Myocyte (in vitro differentiated cells): ENCODE results near the gene COX8C. TPM values are rescaled to one million over a fixed set of nuclear protein-coding genes. Genes with fewer than 3 reads are reported as not detected.

ENCODE experiments used
- DNase-seq: peaks from one replicate; pipeline ENCODE4 v3.0.0-alpha.2; 2012; ENCODE audit warnings: low read depth
- polyA plus RNA-seq: library from polyadenylated mRNA; unstranded; fragments of >200 nt; gene quantifications from one replicate; pipeline ENCODE4 v1.2.1, GENCODE V29; 2012; ENCODE audit warnings: missing spikeins
- total RNA-seq: library from RNA; depleted of rRNA; stranded (reverse); fragments of >200 nt; gene quantifications from 2 replicates; pipeline ENCODE4 v1.2.3, GENCODE V29; 2014

Gene COX8C, protein sequence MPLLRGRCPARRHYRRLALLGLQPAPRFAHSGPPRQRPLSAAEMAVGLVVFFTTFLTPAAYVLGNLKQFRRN
- not detected in 2 replicates for total RNA-seq
- 0.39 TPM for polyA plus RNA-seq

DNA sequence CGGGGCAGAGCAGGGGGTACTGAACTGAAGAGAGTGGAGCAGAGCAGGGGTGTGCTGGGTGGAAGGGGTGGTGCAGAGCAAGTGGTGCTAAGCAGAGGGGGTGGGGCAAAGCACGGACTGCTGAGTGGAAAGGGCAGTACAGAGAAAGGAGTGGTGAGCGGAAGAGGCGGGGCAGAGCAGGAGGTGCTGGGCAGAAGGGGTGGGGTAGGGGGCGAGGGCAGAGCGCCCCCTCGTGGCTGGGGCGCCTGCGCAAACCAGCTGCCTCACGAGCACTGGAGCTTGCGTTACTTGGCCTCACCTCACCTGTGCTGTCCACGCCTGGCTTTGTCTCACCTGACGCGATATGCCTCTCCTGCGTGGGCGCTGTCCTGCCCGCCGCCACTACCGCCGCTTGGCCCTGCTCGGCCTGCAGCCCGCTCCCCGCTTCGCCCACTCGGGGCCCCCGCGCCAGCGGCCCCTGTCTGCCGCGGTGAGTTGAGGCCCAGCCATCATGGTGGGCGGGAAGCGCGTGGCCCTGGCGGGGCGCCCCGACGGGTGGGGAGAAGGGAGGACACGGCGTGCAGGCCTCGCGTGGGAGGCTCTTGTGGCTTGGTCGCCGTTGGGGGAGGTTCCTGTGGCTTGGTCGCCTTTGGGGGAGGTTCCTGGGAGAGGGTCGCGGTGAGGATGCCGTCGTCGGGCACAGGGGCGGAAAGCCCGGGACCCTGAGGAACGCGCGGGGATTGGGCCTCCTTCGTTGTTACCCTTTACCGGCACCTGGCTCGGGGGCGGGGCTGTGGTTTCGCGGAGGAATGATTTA, at the start of gene COX8C:
Gene COX8C (plus strand): TSS at position 257 of the 796 bp plus-strand sequence. CDS start 87 bp downstream, at position 344.
- DNase-seq, result no peak

DNA sequence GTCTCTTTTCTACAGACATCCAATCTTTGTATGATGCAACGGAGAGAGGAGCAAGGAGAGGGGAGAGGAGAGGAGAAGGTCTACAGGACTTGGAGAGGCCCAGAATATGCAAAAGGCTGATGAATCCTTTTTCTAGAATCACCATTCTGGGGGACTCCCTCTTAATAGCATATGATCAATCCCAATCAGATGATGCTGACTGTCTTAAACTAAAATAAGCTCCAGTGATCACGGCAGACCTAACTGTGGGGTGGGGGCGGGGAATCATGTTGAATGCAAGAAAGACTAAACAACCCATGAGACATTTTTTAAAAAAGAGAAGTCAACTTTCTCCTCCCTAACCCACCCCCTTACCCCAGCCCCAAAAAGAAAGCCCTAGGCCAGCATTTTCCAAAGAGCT, 47.6 kb upstream of the COX8C start:
- no peak for DNase-seq

DNA sequence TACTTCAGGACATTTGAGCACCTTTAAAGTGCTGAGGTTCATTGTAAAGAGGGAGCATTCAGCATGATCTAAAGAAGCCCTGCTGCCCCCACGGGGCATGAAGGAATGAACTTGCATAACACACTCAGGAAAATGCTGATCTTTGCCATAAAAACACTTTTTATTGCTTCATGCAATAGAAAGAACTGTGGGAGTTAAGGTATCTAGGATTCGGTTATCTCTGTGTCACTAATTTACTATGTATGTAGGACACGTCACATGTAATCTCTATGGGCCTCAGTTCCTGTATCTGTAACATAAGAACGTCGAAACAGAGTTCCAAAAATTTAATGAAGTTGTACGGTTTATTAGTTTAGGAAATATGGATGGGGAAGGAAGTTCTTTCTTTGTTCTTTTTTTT, 47.1 kb upstream of the COX8C start:
- no peak for DNase-seq

DNA sequence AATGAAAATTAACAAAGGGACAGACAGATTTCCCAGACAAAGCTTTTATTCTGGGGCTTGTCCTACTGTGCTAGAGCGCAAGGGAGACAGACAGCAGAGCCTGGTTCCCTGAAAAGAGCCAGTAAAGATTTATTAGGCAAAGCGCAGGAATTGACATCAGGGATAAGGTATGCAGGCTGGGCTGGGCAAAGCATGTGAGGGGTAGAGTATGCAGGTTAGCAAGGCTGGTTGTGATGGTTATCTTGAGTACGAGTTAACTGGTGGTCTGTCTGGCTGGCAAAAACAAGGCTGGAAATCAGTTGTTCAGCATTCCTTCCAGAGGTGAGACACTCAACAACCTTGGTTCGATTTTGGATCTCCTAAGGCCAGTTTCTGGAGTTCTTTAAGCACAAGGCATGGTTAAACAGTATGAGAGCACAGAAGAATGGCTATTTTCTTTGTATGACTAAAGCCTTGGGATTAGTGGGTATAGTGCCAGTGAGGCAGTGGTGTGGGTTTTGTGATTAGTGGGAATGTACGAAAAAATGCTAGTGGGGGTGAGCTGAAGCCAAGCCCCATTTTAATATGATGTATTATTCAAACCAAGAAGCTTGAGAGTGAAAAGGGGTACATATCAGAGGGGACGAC, 45.0 kb upstream of the COX8C start:
- DNase-seq, result peak; percentile 40

DNA sequence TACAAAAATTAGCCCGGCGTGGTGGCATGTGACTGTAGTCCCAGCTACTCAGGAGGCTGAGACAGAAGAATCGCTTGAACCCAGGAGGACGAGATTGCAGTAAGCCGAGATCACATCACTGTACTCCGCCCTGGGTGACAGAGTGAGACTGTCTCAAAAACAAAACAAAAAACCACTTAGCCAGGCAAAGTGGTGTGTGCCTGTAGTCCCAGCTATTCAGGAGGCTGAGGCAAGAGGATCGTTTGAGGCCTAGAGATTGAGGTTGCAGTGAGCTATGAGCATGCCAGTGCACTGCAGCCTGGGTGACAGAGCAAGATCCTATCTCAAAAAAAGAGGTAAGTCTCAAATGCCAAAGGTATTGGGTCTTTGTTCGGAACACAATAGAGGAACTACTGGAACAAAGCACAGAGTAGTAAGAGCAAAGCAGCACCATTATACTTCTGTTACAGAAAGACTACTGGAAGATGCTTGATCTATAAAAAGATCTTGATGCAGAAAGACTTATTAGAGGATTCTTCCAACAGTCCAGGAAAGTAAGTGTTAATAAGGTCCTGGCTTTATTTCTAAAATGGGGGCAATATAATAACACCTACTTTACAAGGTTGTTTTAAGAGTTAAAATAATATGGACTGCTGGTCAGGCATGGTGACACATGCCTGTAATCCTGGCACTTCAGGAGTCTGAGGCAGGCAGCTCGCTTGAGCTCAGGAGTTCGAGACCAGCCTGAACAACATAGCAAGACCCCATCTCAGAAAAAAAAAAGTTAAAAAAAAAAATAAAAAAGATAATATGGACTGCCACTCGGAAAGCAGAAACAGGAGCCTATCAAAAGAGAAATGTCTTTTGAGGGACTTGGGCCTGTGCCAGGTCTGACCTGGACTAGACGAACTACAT, 44.0 kb upstream of the COX8C start:
- DNase-seq, result no peak

DNA sequence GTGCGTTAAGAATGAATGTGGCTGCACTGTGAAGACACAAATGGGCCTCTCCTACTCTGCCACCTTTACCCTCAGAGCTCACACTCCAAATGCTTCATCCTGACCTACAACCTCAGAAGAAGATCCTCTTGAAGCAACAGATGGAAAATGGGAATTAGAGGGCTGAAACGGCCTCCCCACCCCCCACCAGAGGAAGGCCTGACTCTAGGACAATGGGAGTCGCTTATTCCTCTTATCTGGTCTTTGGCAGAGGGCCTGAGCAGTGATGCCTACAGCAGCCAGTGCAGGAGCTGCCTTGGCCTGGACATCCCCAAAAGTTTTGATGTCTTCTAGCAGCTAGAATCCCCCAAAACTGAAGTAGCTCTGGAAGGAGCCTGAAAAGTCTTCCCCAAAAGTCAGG, 43.3 kb upstream of the COX8C start:
- no peak for DNase-seq

DNA sequence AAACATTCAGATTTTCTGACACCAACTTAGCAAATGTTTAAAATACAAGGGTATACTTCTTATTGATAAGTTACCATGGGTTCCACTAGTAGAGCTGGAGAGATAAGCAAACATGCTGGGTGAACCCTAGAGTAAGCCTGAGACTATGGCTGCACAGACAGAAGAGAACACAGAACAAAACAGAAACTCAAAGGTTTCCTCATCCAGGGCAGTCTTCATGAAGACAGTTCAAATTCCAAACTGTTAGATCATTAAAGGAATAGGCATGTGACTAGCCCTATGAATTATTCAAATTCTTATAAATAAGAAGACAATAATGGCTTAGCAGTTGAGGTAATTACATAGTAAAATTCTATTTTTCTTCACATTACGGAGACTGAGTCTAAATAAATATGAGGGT, 42.2 kb upstream of the COX8C start:
- no peak for DNase-seq

DNA sequence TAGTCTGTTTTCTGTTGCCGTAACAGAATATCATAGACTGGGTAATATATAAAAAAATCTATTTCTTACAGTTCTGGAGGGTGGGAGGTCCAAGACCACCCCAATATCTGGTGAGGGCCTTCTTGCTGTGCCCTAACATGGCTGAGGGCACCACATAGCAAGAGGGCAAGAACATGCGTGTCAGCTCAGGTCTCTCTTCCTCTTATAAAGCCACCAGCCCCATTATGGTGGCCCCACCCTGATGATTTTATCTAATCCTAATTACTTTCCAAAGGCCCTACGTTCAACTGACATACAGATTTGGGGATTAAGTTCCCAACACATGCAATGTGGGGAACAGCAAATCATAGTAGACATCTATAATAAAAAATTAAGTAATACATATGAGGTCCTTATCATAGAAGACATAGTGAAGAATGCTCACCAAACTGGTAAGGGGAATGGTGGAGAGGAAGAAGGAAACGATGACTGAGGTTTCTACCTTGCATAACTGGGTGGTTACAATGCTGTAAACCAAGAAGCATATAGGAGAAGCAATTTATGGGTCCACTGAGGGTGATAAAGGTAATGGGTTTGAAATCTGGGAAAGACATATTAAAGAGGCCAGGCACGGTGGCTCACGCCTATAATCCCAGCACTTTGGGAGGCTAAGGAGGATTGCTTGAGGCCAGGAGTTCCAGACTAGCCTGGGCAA, 41.1 kb upstream of the COX8C start:
- DNase-seq, result no peak

DNA sequence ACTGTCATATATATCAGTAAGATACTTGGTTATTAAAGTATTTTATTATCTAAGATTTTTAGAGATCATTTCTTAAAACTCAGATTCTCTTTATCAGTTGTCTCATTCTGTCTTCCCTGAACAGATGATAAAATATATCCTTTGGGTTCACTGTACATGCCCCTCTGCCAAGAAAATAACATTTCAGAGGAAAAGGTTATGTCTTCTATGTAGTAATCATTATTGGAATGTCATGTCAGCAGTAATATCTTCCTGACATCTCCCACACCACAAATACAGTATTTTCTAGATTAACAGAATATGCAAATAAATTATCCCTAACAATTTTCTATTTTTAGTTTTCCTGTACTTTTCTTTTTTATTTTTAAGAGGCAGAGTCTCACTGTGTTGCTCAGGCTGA, 40.2 kb upstream of the COX8C start:
- no peak for DNase-seq

DNA sequence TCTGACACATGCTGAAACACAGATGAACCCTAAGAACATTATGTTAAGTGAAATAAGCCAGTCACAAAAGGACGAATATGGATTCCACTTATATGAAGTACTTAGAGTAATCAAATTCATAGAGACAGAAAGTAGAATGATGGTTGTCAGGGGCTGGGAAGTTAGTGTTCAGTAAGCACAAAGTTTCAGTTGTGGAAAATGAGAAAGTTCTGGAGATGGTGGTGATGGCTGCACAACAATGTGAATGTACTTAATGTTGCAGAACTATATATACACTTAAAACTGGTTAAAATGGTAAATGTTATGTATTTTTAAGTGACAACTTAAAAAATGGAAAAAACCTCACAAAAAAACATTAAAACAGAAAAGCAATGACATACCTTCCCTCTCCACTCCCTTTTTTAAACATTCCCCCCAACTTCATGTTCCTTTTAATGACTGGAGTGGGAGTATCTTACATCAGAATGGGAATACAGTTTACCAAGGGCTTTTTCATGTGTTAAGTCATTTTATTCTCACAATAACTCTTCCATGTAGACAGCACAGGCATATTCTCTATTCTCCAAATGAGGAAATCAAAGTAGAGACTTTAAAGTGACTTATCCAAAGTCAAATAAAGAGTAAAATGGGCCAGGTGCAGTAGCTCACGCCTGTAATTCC, 38.2 kb upstream of the COX8C start:
- no peak for DNase-seq

DNA sequence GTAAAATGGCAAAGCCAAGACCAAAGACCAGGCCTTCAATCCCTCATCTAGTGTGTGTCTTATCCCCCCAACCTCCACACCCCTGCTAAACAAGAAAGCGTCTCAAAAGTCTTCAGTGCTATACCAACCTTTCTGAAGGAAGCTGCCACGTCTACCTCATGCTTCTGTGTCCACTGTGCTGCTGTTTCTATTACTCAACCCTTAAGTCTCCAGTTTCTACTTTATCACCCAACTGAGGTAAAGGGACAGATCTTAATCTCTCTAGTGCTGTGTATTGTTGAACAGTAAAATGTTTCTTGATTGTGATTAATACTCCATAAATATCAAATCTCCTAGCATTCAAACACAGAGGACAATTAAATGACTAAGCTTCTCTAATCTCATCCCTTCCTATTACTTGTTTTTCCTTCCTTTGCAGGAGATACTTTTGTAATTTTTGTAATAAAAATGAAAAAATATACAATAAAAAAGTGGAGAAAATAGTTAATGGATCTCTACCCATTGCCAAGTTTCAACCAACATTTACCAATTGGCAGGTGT, 37.5 kb upstream of the COX8C start:
- DNase-seq, result no peak

DNA sequence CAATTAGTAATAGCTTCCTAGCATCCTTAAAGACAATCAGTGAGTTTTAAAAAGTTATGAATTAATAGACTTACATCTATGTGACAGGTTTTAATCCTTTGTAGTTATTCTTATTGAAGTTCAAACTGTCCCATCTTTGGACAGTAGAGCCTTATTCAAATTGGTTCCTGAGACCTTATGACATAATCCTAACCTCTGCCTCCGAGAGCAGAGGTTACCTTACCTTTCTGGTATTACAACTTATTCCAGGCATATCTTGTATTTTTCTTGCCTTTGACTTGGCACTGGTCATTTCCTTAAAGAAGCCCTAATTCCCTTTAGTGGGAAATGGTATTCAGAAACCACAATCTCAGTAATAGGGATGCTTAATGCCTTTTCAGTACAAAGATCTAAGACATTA, 35.9 kb upstream of the COX8C start:
- no peak for DNase-seq

DNA sequence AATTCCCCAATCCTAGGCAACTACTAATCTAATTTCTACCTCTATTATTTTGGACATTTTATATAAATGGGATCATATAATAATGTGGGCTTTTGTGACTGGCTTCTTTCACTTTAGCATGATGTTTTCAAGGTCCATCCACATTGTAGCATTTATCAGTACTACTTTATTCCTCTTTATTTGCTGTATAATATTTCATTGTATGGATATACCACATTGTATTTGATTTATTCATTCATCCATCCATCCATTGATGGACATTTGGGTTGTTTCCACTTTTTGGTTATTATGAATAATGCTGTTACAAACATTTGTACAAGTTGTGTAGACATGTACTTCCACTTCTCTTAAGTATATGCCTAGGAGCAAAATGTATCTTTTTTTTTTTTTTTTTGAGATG, 31.4 kb upstream of the COX8C start:
- no peak for DNase-seq

DNA sequence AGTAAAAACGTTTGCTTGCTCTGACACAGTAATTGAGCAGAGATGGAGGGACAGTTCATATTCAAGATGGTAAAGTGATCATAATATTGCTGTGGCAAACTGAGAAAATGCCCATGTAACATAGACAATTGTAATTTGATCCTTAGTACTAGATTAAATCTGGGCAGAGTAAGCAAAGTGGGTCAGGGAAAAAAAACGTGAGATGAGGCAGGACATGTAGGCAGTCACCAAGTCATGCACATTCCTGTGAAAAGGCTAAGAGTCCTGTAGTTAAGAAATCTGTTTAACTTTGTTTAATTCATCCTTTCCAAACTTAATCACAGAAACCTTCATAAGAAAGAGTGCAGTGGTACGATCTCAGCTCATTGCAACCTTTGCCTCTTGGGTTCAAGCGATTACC, 30.3 kb upstream of the COX8C start:
- DNase-seq, result no peak

DNA sequence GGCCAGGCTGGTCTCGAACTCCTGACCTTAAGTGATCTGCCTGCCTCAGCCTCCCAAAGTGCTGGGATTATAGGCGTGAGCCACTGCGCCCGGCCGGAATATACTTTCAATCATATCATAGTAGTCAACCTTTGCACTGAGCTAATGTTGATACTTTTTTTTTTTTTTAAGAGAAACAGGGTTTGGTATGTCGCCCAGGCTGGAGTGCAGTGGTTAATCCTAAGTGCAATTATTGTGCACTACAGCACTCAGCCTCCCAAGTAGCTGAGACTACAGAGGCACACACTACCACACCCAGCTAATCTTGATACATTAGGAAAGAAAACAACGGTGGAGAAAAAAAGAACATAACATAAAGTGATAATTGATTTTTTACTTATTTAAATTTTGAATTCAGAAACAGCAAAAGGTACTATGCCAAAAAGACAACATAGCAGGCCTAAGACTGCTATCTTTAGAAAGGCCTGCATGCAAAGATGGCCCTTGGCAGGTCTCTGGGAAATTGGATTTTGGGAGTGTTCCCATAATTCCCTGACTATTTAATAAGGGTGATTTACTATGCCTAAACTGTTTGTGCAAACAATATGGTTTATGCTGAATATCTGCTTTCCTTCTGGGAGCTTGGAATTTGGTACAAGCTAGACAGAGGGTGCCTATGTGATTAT, 29.6 kb upstream of the COX8C start:
- DNase-seq, result no peak

DNA sequence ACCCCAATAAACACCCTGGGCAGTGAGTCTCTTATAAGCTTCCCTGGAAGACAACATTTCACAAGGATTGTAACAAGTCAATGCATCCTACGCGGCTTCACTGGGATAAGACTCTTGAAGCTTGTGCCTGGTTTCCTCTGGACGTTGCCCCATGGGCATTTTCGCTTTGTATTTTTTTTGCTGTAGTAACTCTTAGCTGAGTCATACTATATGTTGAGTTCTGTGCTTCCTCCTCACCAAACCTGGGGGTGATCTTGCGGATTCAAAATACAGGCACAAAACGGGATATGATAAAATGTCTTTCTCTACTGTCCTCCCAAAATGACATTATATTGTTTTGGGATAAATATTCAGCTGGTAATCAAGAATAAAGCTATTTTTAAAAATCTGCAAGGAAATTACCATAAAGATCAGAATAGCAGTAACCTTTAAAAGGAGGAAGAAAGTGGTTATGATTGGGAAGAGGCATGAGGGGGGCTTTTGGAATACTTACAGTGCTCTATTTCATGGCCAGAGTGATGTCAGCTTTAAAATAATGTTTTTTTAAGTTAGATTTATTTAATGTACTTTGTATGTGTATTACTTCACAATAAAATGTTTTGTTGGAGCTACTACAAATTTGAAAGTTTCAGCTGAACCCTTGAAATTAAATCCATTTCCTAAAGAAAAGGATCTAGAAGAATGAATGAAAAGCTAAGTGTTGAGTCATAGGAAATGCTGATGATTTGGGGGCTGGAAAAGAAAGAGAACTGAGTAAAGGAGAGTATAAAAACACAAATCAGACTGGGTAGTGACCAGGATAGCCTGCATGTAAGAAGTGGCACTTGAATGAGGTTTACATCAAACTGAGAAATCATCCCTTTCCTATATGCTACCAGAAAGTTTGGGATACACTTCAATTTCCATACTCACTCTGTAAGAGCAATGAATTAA, 28.8 kb upstream of the COX8C start:
- DNase-seq, result no peak

DNA sequence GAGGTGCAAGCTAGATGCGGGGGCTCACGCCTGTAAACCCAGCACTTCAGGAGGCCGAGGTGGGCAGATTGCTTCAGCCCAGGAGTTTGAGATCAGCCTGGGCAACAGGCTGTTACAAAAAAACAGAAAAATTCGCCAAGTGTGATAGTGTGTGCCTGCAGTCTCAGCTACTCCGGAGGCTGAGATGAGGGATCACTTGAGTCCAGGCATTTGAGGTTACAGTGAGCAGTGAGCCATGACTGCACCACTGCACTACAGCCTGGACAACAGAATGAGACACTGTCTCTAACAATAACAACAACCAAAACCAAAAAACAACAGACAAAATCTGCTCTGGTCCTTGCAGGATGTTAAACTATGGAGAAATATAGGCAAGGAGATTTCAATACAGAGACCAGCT, 28.1 kb upstream of the COX8C start:
- no peak for DNase-seq

DNA sequence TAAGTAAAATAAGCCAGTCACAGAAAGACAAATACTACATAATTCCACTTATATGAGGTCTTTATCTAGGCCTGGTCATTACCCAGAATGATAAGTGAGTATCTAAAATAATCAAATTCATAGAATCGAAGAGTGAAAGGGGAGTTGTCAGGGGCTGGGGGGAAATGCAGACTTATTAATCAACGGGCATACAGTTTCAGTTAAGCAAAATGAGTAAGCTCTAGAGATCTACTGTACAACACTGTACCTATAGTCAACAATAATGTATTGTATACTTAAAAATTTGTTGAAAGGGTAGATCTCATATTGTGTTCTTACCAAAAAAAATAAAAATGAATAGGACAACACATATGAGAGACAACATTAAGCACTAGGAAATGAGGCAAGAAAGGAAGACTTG, 27.5 kb upstream of the COX8C start:
- no peak for DNase-seq

DNA sequence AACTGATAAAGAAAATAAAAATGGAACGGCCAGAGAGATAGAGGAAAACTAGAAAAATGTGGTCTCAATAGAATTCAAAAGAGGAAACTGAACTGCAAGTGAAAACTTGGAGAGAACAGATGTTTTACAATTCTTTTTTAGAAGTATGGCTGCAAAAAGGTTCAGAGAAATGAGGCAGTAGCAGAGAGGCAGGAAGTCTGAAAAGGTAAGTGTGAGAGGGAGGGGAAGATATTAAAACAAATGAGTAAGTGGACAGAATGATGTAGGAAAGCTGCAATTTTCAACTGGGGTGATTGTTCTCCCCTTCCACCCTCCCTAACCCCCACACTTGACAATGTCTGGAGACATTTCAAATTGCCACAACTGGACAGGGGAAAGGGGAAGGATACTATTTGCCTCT, 27.0 kb upstream of the COX8C start:
- DNase-seq, result no peak
